Measurements from ENCODE around the gene NRG2. TPM values are rescaled to one million over a fixed set of nuclear protein-coding genes. Genes with fewer than 3 reads are reported as not detected.

Gene NRG2
- polyA plus RNA-seq, 2 of the 4 experiments (the other 2 are of a cell fraction) = 1.0 to 1.1 TPM

GRCh38 chr5:139847790-139848507 is 195.2 kb downstream of the NRG2 start:
- H3K27ac ChIP-seq = peak overlapping the region; percentile 77 to 83
- peak overlapping the region; percentile 71 for H3K4me3 ChIP-seq
- no peaks in the 10 kb centered on the region for H3K9me3 ChIP-seq
- WGBS (ENCODE audit: missing lambda C conversion rate) = 8% methylated on average over 16 of the region's 107 CpGs
- ChIA-PET CTCF (interaction anchor here (0.6 to 12.5 kb wide), 6 partner anchors 12 to 121 kb away, joined by 3 to 193 read pairs (median 15); no protein-coding TSS in a partner anchor), POLR2A (interaction anchor here (0.7 kb wide), 2 partner anchors 90 to 878 kb away, joined by 3 to 4 read pairs; no protein-coding TSS in a partner anchor)
- DNase-seq (ENCODE audit: low read depth in 1 of 2, low spot score in 1 of 2) (peak; percentile 35 to 60), FAIRE-seq (no peak), ATAC-seq (peak; percentile 49 to 64)
- peaks cover 6% of the 10 kb centered on the region for H3K4me1 ChIP-seq
- TF ChIP-seq POLR2A (IDR thresholded peaks at IDR 0.05; ENCODE audit: low read length) (peak; percentile 74), E2F6 (IDR thresholded peaks at IDR 0.05; ENCODE audit: borderline replicate concordance, low read depth) (peak; percentile 70), ZFP36 (IDR thresholded peaks at IDR 0.05; ENCODE audit: borderline replicate concordance, partially characterized antibody) (no peak), ESRRA (IDR thresholded peaks at IDR 0.05; ENCODE audit: borderline replicate concordance, low read length) (no peak), HOXA7 (CRISPR knock-in tag; IDR thresholded peaks at IDR 0.05) (no peak), KDM5A (IDR thresholded peaks at IDR 0.05) (no peak), JUN (IDR thresholded peaks at IDR 0.05) (peak in 1 of 2 experiments; percentile 60; a peak in 2 of 5 replicates), MAX (IDR thresholded peaks at IDR 0.05) (peak; percentile 79)
- peak overlapping the region; percentile 96 for H3K4me2 ChIP-seq

- peak overlapping the region; percentile 96 for H3K4me2 ChIP-seq
Measured at GRCh38 chr5:139847091-139847490, 196.0 kb downstream of the NRG2 start.

More at GRCh38 chr5:139847091-139847490, 196.0 kb downstream of the NRG2 start:
- Histone ChIP-seq H3K4me3 (no peak overlapping the region; the same call in 2 of the 3 replicates), H3K27ac (no peak overlapping the region), H3K4me1 (peaks cover 6% of the 10 kb centered on the region), H3K9me3 (no peaks in the 10 kb centered on the region)
- FAIRE-seq (no peak), ATAC-seq (no peak), DNase-seq (ENCODE audit: low read depth in 1 of 2, low spot score in 1 of 2) (no peak)
- ChIA-PET POLR2A (interaction anchor here (0.7 kb wide), 2 partner anchors 91 to 879 kb away, joined by 3 to 4 read pairs; no protein-coding TSS in a partner anchor), CTCF (interaction anchor here (1.2 to 12.5 kb wide), 3 partner anchors 15 to 122 kb away, joined by 9 to 193 read pairs (median 41); no protein-coding TSS in a partner anchor)
- TF ChIP-seq KDM1A (IDR thresholded peaks at IDR 0.05; ENCODE audit: low read depth) = no peak
- no peak for TF ChIP-seq CHD2 (IDR thresholded peaks at IDR 0.05; ENCODE audit: low read length, partially characterized antibody)
- no peak for TF ChIP-seq ZSCAN20 (CRISPR knock-in tag; IDR thresholded peaks at IDR 0.05)
- no peak for TF ChIP-seq RARB (CRISPR knock-in tag; IDR thresholded peaks at IDR 0.05)
- no peak for TF ChIP-seq HDAC2 (IDR thresholded peaks at IDR 0.05)
- no peak for TF ChIP-seq GATA3 (IDR thresholded peaks at IDR 0.05; ENCODE audit: borderline replicate concordance)
- TF ChIP-seq NR3C1 (IDR thresholded peaks at IDR 0.05) = no peak
- TF ChIP-seq KDM5A (IDR thresholded peaks at IDR 0.05) = no peak
- TF ChIP-seq USF2 (IDR thresholded peaks at IDR 0.05) = no peak
- no peak for TF ChIP-seq JUNB (IDR thresholded peaks at IDR 0.05)
- TF ChIP-seq NPAS2 (CRISPR knock-in tag; IDR thresholded peaks at IDR 0.05; ENCODE audit: borderline replicate concordance) = no peak
- no peak for TF ChIP-seq BCL3 (IDR thresholded peaks at IDR 0.05)
- TF ChIP-seq HOXA7 (CRISPR knock-in tag; IDR thresholded peaks at IDR 0.05) = no peak
- no peak for TF ChIP-seq HOXB13 (CRISPR knock-in tag; IDR thresholded peaks at IDR 0.05; ENCODE audit: low read depth)
- no peak for TF ChIP-seq BHLHE40 (IDR thresholded peaks at IDR 0.05; ENCODE audit: low read depth, low read length)
- TF ChIP-seq HOXB5 (CRISPR knock-in tag; IDR thresholded peaks at IDR 0.05) = no peak
- no peak for TF ChIP-seq SMC3 (IDR thresholded peaks at IDR 0.05)
- WGBS (ENCODE audit: missing lambda C conversion rate) = 69% methylated on average over 9 of the region's 10 CpGs

Measured in A549 (cell line).